ENCODE measurements around the gene WNT5A.
"Not testable (repeated sequence)": the region's sequence is repeated elsewhere in the genome, so short reads cannot be mapped to it uniquely, and the experiment has no call there.

Gene WNT5A

DNA sequence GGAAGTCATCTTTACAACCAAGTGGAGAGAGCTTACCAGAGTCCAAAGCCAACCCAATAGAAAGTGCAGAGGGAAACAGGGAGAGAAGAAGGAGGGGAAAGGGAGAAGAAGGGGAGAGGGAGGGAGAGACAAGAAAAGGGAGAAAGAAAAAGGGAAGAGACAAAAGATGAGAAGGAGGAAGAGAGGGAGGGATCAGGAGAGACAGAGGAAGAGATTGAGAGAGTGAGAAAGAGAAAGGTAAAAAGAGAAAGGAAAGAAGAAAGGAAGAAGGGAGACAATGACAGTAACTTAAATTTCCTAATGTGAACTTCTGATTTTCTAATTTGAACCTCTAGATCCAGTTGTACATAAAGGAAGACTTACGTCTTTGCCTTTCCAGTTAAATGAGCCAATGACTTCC lies 20.7 kb upstream of the WNT5A start:
- Histone ChIP-seq H3K27ac (no peak overlapping the region), H3K4me3 (no peak overlapping the region)
- TF ChIP-seq, protein P1, sequence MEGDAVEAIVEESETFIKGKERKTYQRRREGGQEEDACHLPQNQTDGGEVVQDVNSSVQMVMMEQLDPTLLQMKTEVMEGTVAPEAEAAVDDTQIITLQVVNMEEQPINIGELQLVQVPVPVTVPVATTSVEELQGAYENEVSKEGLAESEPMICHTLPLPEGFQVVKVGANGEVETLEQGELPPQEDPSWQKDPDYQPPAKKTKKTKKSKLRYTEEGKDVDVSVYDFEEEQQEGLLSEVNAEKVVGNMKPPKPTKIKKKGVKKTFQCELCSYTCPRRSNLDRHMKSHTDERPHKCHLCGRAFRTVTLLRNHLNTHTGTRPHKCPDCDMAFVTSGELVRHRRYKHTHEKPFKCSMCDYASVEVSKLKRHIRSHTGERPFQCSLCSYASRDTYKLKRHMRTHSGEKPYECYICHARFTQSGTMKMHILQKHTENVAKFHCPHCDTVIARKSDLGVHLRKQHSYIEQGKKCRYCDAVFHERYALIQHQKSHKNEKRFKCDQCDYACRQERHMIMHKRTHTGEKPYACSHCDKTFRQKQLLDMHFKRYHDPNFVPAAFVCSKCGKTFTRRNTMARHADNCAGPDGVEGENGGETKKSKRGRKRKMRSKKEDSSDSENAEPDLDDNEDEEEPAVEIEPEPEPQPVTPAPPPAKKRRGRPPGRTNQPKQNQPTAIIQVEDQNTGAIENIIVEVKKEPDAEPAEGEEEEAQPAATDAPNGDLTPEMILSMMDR (IDR thresholded peaks at IDR 0.05), result no peak
- no peak for DNase-seq (ENCODE audit: low spot score)

DNA sequence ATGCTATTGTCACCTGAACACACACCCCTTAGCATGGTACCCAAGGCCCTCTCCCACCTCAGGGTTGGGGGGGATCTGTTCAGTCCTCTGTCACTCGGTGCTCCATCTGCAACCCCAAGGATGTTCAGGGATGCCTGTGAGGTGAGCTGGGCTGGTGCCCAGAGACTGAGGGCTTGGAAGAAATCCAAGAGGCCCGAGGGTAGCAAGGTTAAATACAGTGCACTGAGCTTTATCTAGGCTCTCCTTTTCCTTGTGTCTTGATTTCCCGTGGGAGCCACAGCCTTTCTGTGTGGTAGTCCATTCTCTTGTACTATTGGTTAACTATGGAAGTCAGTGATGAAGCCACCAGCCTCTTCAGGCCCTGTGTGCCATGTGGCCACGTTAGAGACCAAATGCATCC lies 18.7 kb upstream of the WNT5A start:
- no peak overlapping the region for H3K27ac ChIP-seq
- TF ChIP-seq, protein P1 (IDR thresholded peaks at IDR 0.05), result no peak
- H3K4me3 ChIP-seq, result no peak overlapping the region
- no peak for DNase-seq (ENCODE audit: low spot score)

DNA sequence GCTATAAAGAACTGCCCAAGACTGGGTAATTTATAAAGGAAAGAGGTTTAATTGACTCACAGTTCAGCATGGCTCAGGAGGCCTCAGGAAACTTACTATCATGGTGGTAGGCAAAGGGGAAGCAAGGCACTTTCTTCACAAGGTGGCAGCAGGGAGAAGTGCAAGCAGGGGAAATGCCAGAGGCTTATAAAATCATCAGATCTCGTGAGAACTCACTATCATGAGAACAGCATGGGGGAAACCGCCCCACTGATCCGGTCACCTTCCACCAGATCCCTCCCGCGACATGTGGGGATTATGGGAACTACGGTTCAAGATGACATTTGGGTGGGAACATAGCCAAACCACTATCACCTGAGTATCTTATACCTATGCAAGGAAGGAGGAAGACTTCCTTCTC lies 18.0 kb upstream of the WNT5A start:
- not testable (repeated sequence) for H3K4me3 ChIP-seq; DNase-seq (ENCODE audit: low spot score); H3K27ac ChIP-seq

DNA sequence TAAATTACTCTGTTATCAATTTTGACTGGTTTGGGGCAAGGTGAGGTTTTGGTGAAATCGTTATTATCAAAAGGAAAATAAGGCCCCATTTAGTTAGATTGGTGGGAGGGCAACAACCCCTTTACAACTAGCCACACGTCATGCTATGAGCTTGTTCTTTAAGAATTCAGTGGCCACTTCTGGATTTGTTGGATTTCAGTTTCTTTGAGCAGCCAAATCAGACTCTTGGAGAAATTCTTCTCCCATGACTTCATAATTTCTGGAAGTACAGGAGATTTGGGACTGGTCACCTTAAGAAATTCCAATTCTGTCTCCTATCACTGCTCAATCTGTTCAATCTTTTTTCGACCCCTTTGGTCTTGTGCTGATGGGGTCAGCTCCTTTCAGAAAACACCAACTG lies 14.8 kb upstream of the WNT5A start:
- Histone ChIP-seq H3K4me3 (no peak overlapping the region), H3K27ac (no peak overlapping the region)
- no peak for DNase-seq (ENCODE audit: low spot score)
- TF ChIP-seq, protein P1 (IDR thresholded peaks at IDR 0.05), result no peak

DNA sequence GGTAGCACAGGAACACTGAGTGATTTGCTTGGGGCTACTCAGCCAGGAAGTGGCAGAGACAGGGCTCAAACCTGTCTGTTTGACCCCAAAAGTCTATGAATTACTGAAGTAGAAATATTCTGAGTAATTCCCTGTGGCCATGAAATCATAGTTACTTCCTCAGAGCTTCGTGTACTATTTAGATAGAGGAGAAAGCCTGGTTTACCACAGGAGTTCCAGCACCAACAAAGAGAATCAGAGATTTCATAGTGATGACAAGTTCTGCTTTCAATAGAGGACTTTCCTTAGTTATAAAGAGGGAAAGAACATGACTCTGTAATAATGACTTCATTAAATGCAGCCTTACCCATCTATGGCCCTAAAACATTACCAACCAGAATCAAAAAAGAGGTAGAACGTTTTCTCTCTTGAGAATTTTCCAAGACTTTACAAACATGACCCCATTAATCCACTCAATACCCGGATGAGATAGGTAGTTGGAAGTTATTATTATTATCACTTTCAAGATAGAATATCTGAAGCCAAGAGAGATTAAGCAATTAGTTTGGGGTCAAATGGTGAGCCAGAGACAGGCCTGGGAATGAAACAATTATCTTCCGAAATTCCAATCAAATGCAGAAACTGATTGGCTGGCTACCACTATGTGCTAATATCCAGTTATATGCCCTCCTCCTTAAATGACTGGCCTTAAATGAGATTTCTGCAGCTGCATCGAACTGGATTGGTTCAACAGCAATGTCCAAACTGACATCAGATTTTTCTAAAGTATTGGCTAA lies 13.6 kb upstream of the WNT5A start:
- H3K27ac ChIP-seq, result no peak overlapping the region
- TF ChIP-seq, protein P1 (IDR thresholded peaks at IDR 0.05), result no peak
- DNase-seq (ENCODE audit: low spot score), result no peak
- no peak overlapping the region for H3K4me3 ChIP-seq

DNA sequence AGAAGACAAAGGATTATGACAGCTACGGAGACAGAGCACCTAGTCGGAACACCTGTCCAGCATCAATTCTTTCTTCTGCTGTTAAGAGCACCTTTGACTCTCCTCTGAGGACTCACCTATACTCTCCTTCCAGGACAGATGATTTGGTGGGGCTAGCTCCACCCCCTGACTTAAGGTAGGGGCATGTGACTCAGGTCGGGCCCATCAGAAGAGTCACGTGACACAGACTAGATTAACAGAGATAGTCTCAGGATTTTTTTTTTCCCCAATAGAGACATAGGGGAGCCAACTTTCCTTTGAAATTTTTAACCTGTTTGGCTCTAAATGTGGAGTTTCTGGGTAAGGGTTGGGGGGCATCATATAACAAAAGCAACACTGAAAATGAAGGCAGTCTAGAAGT lies 11.4 kb upstream of the WNT5A start:
- Histone ChIP-seq H3K27ac (no peak overlapping the region), H3K4me3 (no peak overlapping the region)
- TF ChIP-seq, protein P1 (IDR thresholded peaks at IDR 0.05), result no peak
- DNase-seq (ENCODE audit: low spot score), result no peak

DNA sequence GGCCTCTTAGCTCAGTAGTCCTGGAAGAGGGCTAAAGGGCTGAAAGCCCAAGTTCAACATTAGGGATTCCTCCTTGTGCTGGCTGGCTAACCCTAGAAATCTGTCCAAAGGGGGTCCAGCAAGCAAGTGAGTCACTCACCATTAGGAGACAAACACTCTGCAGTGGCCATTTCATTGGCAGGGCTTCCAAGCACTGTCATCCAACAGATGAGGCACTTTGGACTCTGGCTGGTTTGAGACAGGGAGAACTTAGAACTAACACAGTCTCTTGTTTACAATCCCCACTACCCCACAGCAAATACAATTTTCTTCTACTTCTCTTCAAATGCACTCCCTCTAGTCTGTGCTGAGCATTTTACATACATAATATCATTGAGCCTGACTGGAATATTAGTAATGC lies 10.1 kb upstream of the WNT5A start:
- no peak overlapping the region for H3K4me3 ChIP-seq
- TF ChIP-seq, protein P1 (IDR thresholded peaks at IDR 0.05), result no peak
- no peak for DNase-seq (ENCODE audit: low spot score)
- H3K27ac ChIP-seq, result no peak overlapping the region

Measured in coronary artery (tissue), 2 donors.